HCT116 (cell line): ENCODE data around the gene COL2A1. TPM values are rescaled to one million over a fixed set of nuclear protein-coding genes. Genes with fewer than 3 reads are reported as not detected.

Experiments
- ATAC-seq: fragments of 200-7000 bp; cut with Tn5 transposase; 2 replicates; pipeline ENCODE4 v1.9.1; 2020; ENCODE audit warnings: mild to moderate bottlenecking, moderate library complexity
- BruUV-seq: library from RNA; stranded (reverse); fragments of 400-500 nt; replicated peaks from 2 replicates; lab custom pipeline; 2021; lab: Mats Ljungman, UMichigan
- CTCF ChIA-PET: fragments of 300-600 bp; sonication (Branson Sonifier 250); formaldehyde crosslinking; loops from one replicate; lab custom pipeline; 2021; ENCODE audit warnings: antibody characterized with exemption; lab: Charles Lee
- POLR2A ChIA-PET: fragments of 300-600, 350-600 bp; sonication (Branson Sonifier 250); formaldehyde crosslinking; loops from one replicate; lab custom pipeline; 2021; ENCODE audit warnings: antibody characterized with exemption; lab: Charles Lee
- RAD21 ChIA-PET, 2 experiments: fragments of 300-600 bp; sonication (Branson Sonifier 250); formaldehyde crosslinking; loops; one replicate each; lab custom pipeline; 2023; ENCODE audit warnings: low total read pairs in 2 of 2; ENCODE audit not compliant: uncharacterized antibody in 2 of 2, unreplicated experiment in 2 of 2, low non-redundant PET in 1 of 2; lab: Charles Lee
- DNase-seq: peaks from one replicate; pipeline ENCODE4 v3.0.0-alpha.2; 2010; ENCODE audit warnings: low read depth, low spot score
- H2AFZ ChIP-seq: fragments of 200-600 bp; shearing (Covaris generic), sonication (generic); 2 replicates; pipeline ENCODE4 v1.6.1; 2017; ENCODE audit warnings: low read depth, mixed run types, mixed read lengths, antibody characterized with exemption, low read length; ENCODE audit not compliant: poor library complexity, severe bottlenecking
- H3K27ac ChIP-seq: 2 replicates; pipeline ENCODE4 v1.5.1; 2012; ENCODE audit warnings: low read depth, low read length
- H3K27me3 ChIP-seq: fragments of 200-600 bp; sonication (generic); 2 replicates; pipeline ENCODE4 v1.6.1; 2016; ENCODE audit warnings: mixed run types, low read length, mixed read lengths; ENCODE audit not compliant: insufficient read depth
- H3K36me3 ChIP-seq, 2 experiments: fragments of 200-500 bp in 1 of 2; fragments of 200-600 bp in 1 of 2; sonication (Bioruptor generic) in 1 of 2; sonication (generic) in 1 of 2; 2 replicates each; pipeline versions ENCODE4 v1.5.1 to v1.6.1; 2014 to 2016; ENCODE audit warnings: low read length in 2 of 2, inconsistent platforms in 1 of 2, mixed read lengths in 1 of 2, mixed run types in 1 of 2; ENCODE audit not compliant: insufficient read depth in 2 of 2, control insufficient read depth in 1 of 2
- H3K4me1 ChIP-seq, 2 experiments: fragments of 200-600 bp in 1 of 2; sonication (generic) in 1 of 2; 2 replicates each; pipeline versions ENCODE4 v1.5.1 to v1.6.1; 2012 to 2017; ENCODE audit warnings: low read length in 2 of 2, inconsistent platforms in 1 of 2, mild to moderate bottlenecking in 1 of 2, mixed read lengths in 1 of 2, mixed run types in 1 of 2, moderate library complexity in 1 of 2; ENCODE audit not compliant: insufficient read depth in 2 of 2, control insufficient read depth in 1 of 2
- H3K4me2 ChIP-seq: fragments of 200-600 bp; sonication (generic); 2 replicates; pipeline ENCODE4 v1.6.1; 2017; ENCODE audit warnings: mixed run types, low read length, mixed read lengths
- H3K4me3 ChIP-seq, 2 experiments: fragments of 200-600 bp in 1 of 2; sonication (generic) in 1 of 2; replicated peaks in 1 of 2; 2 replicates each; pipeline ENCODE4 v1.5.1; 2011 to 2016; ENCODE audit warnings: low read length in 2 of 2, control low read depth in 1 of 2, low read depth in 1 of 2, mild to moderate bottlenecking in 1 of 2, mixed read lengths in 1 of 2, mixed run types in 1 of 2
- H3K79me2 ChIP-seq: fragments of 200-600 bp; sonication (generic); 2 replicates; pipeline ENCODE4 v1.6.1; 2017; ENCODE audit warnings: mild to moderate bottlenecking, mixed run types, low read length, moderate library complexity, mixed read lengths; ENCODE audit not compliant: insufficient read depth
- H3K9ac ChIP-seq: fragments of 200-600 bp; sonication (generic); 2 replicates; pipeline ENCODE4 v1.6.1; 2016; ENCODE audit warnings: low read length, mixed read lengths
- H3K9me2 ChIP-seq: fragments of 200-600 bp; sonication (generic), shearing (Covaris generic); 2 replicates; pipeline ENCODE4 v1.6.1; 2017; ENCODE audit warnings: mixed run types, mild to moderate bottlenecking, moderate library complexity; ENCODE audit not compliant: insufficient read depth
- H3K9me3 ChIP-seq, 2 experiments: fragments of 200-500 bp in 1 of 2; fragments of 200-600 bp in 1 of 2; sonication (Bioruptor generic) in 1 of 2; sonication (generic) in 1 of 2; 2 replicates each; pipeline ENCODE4 v1.6.1; 2014 to 2017; ENCODE audit warnings: low read length in 2 of 2, mixed read lengths in 2 of 2, inconsistent platforms in 1 of 2, low read depth in 1 of 2, mild to moderate bottlenecking in 1 of 2, mixed run types in 1 of 2, moderate library complexity in 1 of 2; ENCODE audit not compliant: control insufficient read depth in 1 of 2, insufficient read depth in 1 of 2
- H4K20me1 ChIP-seq: fragments of 200-600 bp; sonication (generic), shearing (Covaris generic); 2 replicates; pipeline ENCODE4 v1.6.1; 2017; ENCODE audit warnings: mixed run types, mild to moderate bottlenecking, moderate library complexity; ENCODE audit not compliant: insufficient read depth
- CEBPB ChIP-seq: IDR thresholded peaks from 2 replicates; pipeline ENCODE4 v1.6.1; 2012; ENCODE audit warnings: low read depth
- POLR2A ChIP-seq: IDR thresholded peaks from 2 replicates; pipeline ENCODE4 v1.7.0; 2011; ENCODE audit warnings: borderline replicate concordance; ENCODE audit not compliant: insufficient read depth, insufficient read length; ENCODE audit errors: extremely low read depth
- RAD21 ChIP-seq: IDR thresholded peaks from 2 replicates; pipeline ENCODE4 v1.6.1; 2012; ENCODE audit warnings: low read depth, mild to moderate bottlenecking
- TCF7L2 ChIP-seq: IDR thresholded peaks from 2 replicates; pipeline ENCODE4 v1.7.0; 2011; ENCODE audit warnings: borderline replicate concordance, inconsistent platforms; ENCODE audit not compliant: insufficient read depth, insufficient read length; ENCODE audit errors: extremely low read depth
- ZFX ChIP-seq: fragments of 450-650 bp; IDR thresholded peaks from 2 replicates; pipeline ENCODE4 v1.6.1; 2017
- intact Hi-C: fragments of 100-400 bp; cut with micrococcal nuclease; formaldehyde crosslinking; loops from 2 replicates; pipeline ENCODE4 v1.10.0; 2022
- total RNA-seq: library from RNA; stranded (reverse); gene quantifications from one replicate; pipeline ENCODE4 v1.2.1, GENCODE V29; 2021; ENCODE audit not compliant: unreplicated experiment
- TF ChIP-seq, protein P1 (sequence below): IDR thresholded peaks from 2 replicates; pipeline ENCODE4 v1.6.1; 2012
- TF ChIP-seq, protein P2 (sequence below): IDR thresholded peaks from 2 replicates; pipeline ENCODE4 v1.6.1; 2011; ENCODE audit warnings: mild to moderate bottlenecking, low read length, moderate library complexity; ENCODE audit not compliant: insufficient replicate concordance; ENCODE audit errors: extremely low read depth
- TF ChIP-seq, protein P3 (sequence below): IDR thresholded peaks from 2 replicates; pipeline ENCODE4 v1.6.1; 2012; ENCODE audit warnings: low read depth

COL2A1 gene
- total RNA-seq, 1 experiment from 2014 or later, result 0.22 TPM

DNA sequence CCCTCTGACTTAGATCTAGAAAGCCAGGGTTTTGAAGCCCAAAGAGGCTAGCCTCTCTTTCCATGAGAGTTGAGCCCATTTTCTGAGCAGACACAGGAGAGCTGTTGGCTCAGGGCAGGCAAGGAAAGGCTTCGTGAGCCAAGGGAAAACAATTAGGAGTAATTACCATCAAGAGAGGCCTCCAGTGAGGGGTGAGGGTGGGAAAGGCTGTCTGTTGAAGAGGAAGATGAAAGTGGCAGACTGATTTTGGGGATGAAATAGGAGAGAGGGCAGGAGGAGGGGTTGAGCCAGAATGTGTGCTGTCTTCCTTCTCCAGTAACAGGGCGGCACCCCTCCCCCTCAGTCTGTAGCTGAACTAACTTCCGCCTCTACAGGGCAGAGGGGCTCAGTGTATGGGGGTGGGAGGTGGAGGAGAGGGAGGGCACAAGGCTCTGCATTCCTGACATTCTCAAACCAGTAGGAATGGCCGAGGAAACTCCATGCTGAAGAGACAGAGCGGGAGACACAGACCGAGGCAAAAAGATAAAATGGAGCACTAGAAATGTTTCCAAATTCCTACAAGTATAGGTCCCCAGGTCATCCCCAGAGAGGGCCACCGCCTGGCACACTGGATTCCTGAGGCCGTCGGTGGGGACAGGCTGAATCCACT is 33.1 kb upstream of the COL2A1 start:
- Histone ChIP-seq H3K27me3 (no peaks in the 10 kb centered on the region), H3K9me3 (no peaks in the 10 kb centered on the region), H2AFZ (no peak overlapping the region), H3K4me3 (no peak overlapping the region), H3K36me3 (no peaks in the 10 kb centered on the region), H4K20me1 (no peaks in the 10 kb centered on the region), H3K27ac (no peak overlapping the region), H3K4me2 (no peak overlapping the region), H3K4me1 (no peaks in the 10 kb centered on the region), H3K79me2 (no peaks in the 10 kb centered on the region), H3K9me2 (no peaks in the 10 kb centered on the region; the same call in 1 of the 2 replicates), H3K9ac (no peak overlapping the region)
- ATAC-seq (no peak), DNase-seq (no peak)
- no peak for TF ChIP-seq CEBPB
- TF ChIP-seq, protein P1, sequence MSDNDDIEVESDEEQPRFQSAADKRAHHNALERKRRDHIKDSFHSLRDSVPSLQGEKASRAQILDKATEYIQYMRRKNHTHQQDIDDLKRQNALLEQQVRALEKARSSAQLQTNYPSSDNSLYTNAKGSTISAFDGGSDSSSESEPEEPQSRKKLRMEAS, result no peak
- no peak for TF ChIP-seq ZFX
- no peak for TF ChIP-seq TCF7L2
- TF ChIP-seq POLR2A, result no peak
- POLR2A ChIA-PET, result no interaction called here
- CTCF ChIA-PET, result no interaction called here
- intact Hi-C loops, result no loop called here
- RAD21 ChIA-PET, result no interaction called here
- BruUV-seq, result no TSS peak

DNA sequence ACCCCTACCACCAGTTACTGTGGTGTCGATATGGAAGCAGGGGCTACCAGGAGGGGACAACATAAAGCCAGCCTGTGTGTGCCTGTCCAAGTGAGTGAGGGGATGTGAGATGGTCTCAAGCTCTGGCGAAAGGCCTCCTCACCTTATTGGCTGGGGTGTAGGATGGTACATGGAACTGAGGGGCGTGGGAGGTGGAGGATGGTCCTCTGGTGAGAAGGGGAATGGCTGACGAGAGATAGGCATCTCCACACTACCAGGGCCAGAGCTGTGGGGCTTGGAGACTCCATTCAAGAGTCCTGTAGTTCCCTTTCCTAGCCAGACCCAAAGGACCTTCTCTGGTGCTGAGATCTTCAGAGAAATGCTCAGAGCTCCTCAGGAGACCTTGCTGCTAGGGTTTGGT is 32.5 kb upstream of the COL2A1 start:
- H3K4me2 ChIP-seq, result no peak overlapping the region
- POLR2A ChIA-PET, result no interaction called here
- intact Hi-C loops, result no loop called here
- no peaks in the 10 kb centered on the region for H3K4me1 ChIP-seq
- H3K9me2 ChIP-seq, result no peaks in the 10 kb centered on the region; the same call in 1 of the 2 replicates
- H3K27ac ChIP-seq, result no peak overlapping the region
- ATAC-seq, result no peak
- CTCF ChIA-PET, result no interaction called here
- BruUV-seq, result no TSS peak
- no peaks in the 10 kb centered on the region for H3K27me3 ChIP-seq
- H4K20me1 ChIP-seq, result no peaks in the 10 kb centered on the region
- H2AFZ ChIP-seq, result no peak overlapping the region
- H3K4me3 ChIP-seq, result no peak overlapping the region
- TF ChIP-seq, protein P2, sequence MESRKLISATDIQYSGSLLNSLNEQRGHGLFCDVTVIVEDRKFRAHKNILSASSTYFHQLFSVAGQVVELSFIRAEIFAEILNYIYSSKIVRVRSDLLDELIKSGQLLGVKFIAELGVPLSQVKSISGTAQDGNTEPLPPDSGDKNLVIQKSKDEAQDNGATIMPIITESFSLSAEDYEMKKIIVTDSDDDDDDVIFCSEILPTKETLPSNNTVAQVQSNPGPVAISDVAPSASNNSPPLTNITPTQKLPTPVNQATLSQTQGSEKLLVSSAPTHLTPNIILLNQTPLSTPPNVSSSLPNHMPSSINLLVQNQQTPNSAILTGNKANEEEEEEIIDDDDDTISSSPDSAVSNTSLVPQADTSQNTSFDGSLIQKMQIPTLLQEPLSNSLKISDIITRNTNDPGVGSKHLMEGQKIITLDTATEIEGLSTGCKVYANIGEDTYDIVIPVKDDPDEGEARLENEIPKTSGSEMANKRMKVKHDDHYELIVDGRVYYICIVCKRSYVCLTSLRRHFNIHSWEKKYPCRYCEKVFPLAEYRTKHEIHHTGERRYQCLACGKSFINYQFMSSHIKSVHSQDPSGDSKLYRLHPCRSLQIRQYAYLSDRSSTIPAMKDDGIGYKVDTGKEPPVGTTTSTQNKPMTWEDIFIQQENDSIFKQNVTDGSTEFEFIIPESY, result no peak
- TF ChIP-seq, protein P3, sequence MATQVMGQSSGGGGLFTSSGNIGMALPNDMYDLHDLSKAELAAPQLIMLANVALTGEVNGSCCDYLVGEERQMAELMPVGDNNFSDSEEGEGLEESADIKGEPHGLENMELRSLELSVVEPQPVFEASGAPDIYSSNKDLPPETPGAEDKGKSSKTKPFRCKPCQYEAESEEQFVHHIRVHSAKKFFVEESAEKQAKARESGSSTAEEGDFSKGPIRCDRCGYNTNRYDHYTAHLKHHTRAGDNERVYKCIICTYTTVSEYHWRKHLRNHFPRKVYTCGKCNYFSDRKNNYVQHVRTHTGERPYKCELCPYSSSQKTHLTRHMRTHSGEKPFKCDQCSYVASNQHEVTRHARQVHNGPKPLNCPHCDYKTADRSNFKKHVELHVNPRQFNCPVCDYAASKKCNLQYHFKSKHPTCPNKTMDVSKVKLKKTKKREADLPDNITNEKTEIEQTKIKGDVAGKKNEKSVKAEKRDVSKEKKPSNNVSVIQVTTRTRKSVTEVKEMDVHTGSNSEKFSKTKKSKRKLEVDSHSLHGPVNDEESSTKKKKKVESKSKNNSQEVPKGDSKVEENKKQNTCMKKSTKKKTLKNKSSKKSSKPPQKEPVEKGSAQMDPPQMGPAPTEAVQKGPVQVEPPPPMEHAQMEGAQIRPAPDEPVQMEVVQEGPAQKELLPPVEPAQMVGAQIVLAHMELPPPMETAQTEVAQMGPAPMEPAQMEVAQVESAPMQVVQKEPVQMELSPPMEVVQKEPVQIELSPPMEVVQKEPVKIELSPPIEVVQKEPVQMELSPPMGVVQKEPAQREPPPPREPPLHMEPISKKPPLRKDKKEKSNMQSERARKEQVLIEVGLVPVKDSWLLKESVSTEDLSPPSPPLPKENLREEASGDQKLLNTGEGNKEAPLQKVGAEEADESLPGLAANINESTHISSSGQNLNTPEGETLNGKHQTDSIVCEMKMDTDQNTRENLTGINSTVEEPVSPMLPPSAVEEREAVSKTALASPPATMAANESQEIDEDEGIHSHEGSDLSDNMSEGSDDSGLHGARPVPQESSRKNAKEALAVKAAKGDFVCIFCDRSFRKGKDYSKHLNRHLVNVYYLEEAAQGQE, result no peak
- TF ChIP-seq RAD21, result no peak
- TF ChIP-seq, all 23 proteins: peak for 0
- no peak overlapping the region for H3K9ac ChIP-seq
- RAD21 ChIA-PET, result no interaction called here
- H3K9me3 ChIP-seq, result no peaks in the 10 kb centered on the region
- no peaks in the 10 kb centered on the region for H3K36me3 ChIP-seq
- no peaks in the 10 kb centered on the region for H3K79me2 ChIP-seq
- no peak for DNase-seq
